ENCODE data around the gene ADCY7.

ADCY7 gene

DNA sequence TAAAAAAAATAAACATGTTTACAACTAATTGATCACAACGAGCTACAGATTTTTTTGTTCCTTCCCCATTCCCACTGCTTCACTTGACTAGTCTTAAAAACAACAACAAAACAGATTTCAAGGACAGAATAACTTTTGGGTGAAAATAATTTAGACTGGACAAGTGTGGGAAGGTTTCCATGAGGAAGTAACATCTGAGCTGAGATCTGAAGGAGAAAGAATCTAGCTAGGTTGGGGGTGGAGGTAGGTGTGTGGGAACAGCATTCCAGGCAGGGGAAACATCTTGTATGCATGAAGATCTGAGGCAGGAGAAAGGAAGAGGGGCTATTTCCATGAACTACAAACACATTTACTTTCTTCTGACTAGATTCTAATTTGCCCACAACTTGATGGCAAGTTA lies 93.3 kb downstream of the ADCY7 start:
- Histone ChIP-seq H2AFZ (no peak overlapping the region), H3K36me3 (ENCODE audit: control insufficient read depth, insufficient read depth, low read length) (no peaks in the 10 kb centered on the region), H3K4me1 (no peaks in the 10 kb centered on the region), H3K4me2 (ENCODE audit: low read length) (no peak overlapping the region), H3K79me2 (peaks cover 17% of the 10 kb centered on the region), H3K9me3 (ENCODE audit: control insufficient read depth, low read length) (no peaks in the 10 kb centered on the region), H3K27me3 (ENCODE audit: control insufficient read depth, insufficient read depth, low read length) (no peaks in the 10 kb centered on the region), H3K9ac (no peak overlapping the region), H3K27ac (no peak overlapping the region), H3K4me3 (ENCODE audit: low read depth, low read length) (no peak overlapping the region)
- no peak for TF ChIP-seq CTCF (IDR thresholded peaks at IDR 0.05)

DNA sequence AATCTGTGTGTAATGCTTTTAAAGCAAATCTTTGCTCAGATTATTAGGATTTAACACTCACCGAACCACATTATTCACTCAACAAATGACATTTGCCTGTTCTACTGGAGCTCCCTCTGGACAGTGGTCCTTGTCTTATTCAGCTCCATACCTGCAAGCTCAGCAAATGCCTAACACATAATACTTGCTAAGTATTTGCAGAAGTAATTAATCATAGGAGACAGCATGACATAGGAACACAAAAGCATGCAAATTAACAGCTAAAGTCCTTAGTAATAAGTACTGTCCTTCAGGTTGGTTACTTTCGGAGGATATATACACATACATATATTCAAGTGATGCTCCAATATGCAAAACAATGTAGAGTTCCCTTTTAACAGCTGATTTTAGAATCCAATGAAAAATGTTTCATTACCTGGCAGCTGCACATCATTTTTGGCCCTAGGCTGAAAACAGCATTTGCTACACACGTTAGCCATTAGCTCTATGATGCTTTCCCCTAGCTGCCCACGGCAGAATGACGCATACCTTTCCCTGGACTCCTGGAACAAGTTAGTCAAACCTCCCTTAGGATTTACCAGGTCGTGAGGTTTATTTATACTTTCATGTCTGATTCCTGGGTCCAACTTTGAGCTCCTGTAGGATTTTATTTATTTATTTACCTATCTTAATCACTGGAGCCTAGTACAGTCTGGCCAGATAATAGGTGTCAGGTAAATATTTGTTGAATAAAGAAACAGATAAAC lies 93.9 kb downstream of the ADCY7 start:
- no peak for TF ChIP-seq CTCF (IDR thresholded peaks at IDR 0.05)
- no peaks in the 10 kb centered on the region for H3K4me1 ChIP-seq
- H3K27ac ChIP-seq: no peak overlapping the region
- H3K4me3 ChIP-seq (ENCODE audit: low read depth, low read length): no peak overlapping the region
- H3K36me3 ChIP-seq (ENCODE audit: control insufficient read depth, insufficient read depth, low read length): no peaks in the 10 kb centered on the region
- peaks cover 17% of the 10 kb centered on the region for H3K79me2 ChIP-seq
- H3K27me3 ChIP-seq (ENCODE audit: control insufficient read depth, insufficient read depth, low read length): no peaks in the 10 kb centered on the region
- no peak overlapping the region for H2AFZ ChIP-seq
- no peak overlapping the region for H3K9ac ChIP-seq
- H3K4me2 ChIP-seq (ENCODE audit: low read length): no peak overlapping the region
- H3K9me3 ChIP-seq (ENCODE audit: control insufficient read depth, low read length): no peaks in the 10 kb centered on the region

- Histone ChIP-seq H3K4me1 (no peaks in the 10 kb centered on the region), H3K9ac (no peak overlapping the region)
Measured at GRCh38 chr16:50360779-50361178, 94.4 kb downstream of the ADCY7 start.

DNA sequence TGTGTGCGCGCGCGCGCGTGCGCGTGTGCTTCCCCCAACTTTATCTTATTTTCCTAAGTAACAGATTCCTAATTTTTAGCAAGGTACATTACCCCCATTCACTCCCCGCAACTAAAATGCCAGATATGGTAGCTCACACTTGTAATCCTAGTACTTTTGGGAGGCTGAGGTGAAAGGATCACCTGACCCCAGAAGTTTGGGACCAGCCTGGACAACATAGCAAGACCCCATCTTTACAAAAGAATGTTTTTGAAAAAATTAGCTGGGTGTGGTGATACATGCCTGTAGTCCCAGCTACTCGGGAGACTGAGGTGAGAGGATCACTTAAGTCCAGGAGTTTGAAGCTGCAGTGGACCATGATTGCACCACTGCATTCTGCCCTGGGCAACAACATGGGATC lies 97.3 kb downstream of the ADCY7 start:
- no peaks in the 10 kb centered on the region for H3K36me3 ChIP-seq (ENCODE audit: control insufficient read depth, insufficient read depth, low read length)
- no peaks in the 10 kb centered on the region for H3K27me3 ChIP-seq (ENCODE audit: control insufficient read depth, insufficient read depth, low read length)
- no peak overlapping the region for H3K4me3 ChIP-seq (ENCODE audit: low read depth, low read length)
- H2AFZ ChIP-seq: no peak overlapping the region
- H3K27ac ChIP-seq: no peak overlapping the region
- TF ChIP-seq CTCF (IDR thresholded peaks at IDR 0.05): no peak
- no peak overlapping the region for H3K4me2 ChIP-seq (ENCODE audit: low read length)
- H3K4me1 ChIP-seq: peaks cover 5% of the 10 kb centered on the region
- no peak overlapping the region for H3K9ac ChIP-seq
- peaks cover 27% of the 10 kb centered on the region for H3K79me2 ChIP-seq
- no peaks in the 10 kb centered on the region for H3K9me3 ChIP-seq (ENCODE audit: control insufficient read depth, low read length)

More at GRCh38 chr16:50360779-50361178, 94.4 kb downstream of the ADCY7 start:
- H3K27me3 ChIP-seq (ENCODE audit: control insufficient read depth, insufficient read depth, low read length): no peaks in the 10 kb centered on the region
- no peak overlapping the region for H3K4me3 ChIP-seq (ENCODE audit: low read depth, low read length)
- peaks cover 17% of the 10 kb centered on the region for H3K79me2 ChIP-seq
- no peak overlapping the region for H3K4me2 ChIP-seq (ENCODE audit: low read length)
- no peak overlapping the region for H3K27ac ChIP-seq
- no peak for TF ChIP-seq CTCF (IDR thresholded peaks at IDR 0.05)
- H3K36me3 ChIP-seq (ENCODE audit: control insufficient read depth, insufficient read depth, low read length): no peaks in the 10 kb centered on the region
- no peak overlapping the region for H2AFZ ChIP-seq
- no peaks in the 10 kb centered on the region for H3K9me3 ChIP-seq (ENCODE audit: control insufficient read depth, low read length)

Data from parathyroid adenoma (tissue), 2 donors.